Upper lobe of left lung (tissue), 4 donors: ENCODE measurements around the gene CD69.

Experiments used
- CTCF ChIP-seq, 6 experiments: fragments of 450-650 bp in 4 of 6; fragments of 200-600 bp in 2 of 6; sonication (generic) in 2 of 6; IDR thresholded peaks; one replicate each; pipeline ENCODE4 v1.5.1; 2016 to 2019; ENCODE audit warnings: antibody characterized with exemption in 6 of 6
- EP300 ChIP-seq, 4 donors: sonication (generic); formaldehyde crosslinking; IDR thresholded peaks; one replicate each; pipeline ENCODE4 v1.5.1; 2017; ENCODE audit warnings: antibody characterized with exemption in 4 of 4, control low read depth in 2 of 4
- POLR2A ChIP-seq, 4 donors: fragments of 450-650 bp; IDR thresholded peaks; one replicate each; pipeline ENCODE4 v1.5.1; 2016 to 2017; ENCODE audit warnings: antibody characterized with exemption in 4 of 4, mild to moderate bottlenecking in 2 of 4
- POLR2AphosphoS5 ChIP-seq, 2 donors: sonication (generic); formaldehyde crosslinking; IDR thresholded peaks; one replicate each; pipeline ENCODE4 v1.5.1; 2017; ENCODE audit warnings: antibody characterized with exemption in 2 of 2

- TF ChIP-seq EP300 (IDR thresholded peaks at IDR 0.05) (no peak), CTCF (IDR thresholded peaks at IDR 0.05) (no peak), POLR2AphosphoS5 (IDR thresholded peaks at IDR 0.05) (no peak), POLR2A (IDR thresholded peaks at IDR 0.05) (no peak)
Observed at GRCh38 chr12:9792185-9792900, 31.6 kb upstream of the CD69 start.
